ENCODE results near the gene ARL17A.
"Not testable (repeated sequence)": the region's sequence is repeated elsewhere in the genome, so short reads cannot be mapped to it uniquely, and the experiment has no call there.

Gene ARL17A

GRCh38 chr17:46499437-46500139 is 79.9 kb downstream of the ARL17A start:
- not testable (repeated sequence) for H3K4me1 ChIP-seq (ENCODE audit: control insufficient read depth, insufficient read depth, low read length); H3K27ac ChIP-seq (ENCODE audit: low read depth, low read length); H3K4me3 ChIP-seq (ENCODE audit: low read length); H3K36me3 ChIP-seq (ENCODE audit: control insufficient read depth, insufficient read depth, low read length); H3K27me3 ChIP-seq (ENCODE audit: control insufficient read depth, insufficient read depth, low read length); H3K9ac ChIP-seq (ENCODE audit: low read length)

- H3K27me3 ChIP-seq (ENCODE audit: control insufficient read depth, insufficient read depth, low read length); H3K36me3 ChIP-seq (ENCODE audit: control insufficient read depth, insufficient read depth, low read length); H3K27ac ChIP-seq (ENCODE audit: low read depth, low read length); H3K9ac ChIP-seq (ENCODE audit: low read length); H3K4me3 ChIP-seq (ENCODE audit: low read length); H3K4me1 ChIP-seq (ENCODE audit: control insufficient read depth, insufficient read depth, low read length): not testable (repeated sequence)
These were observed 87.5 kb downstream of the ARL17A start for GRCh38 chr17:46492021-46492420.

- H3K36me3 ChIP-seq (ENCODE audit: control insufficient read depth, insufficient read depth, low read length); H3K4me1 ChIP-seq (ENCODE audit: control insufficient read depth, insufficient read depth, low read length); H3K27ac ChIP-seq (ENCODE audit: low read depth, low read length): not testable (repeated sequence)
These were observed 98.2 kb downstream of the ARL17A start for GRCh38 chr17:46481310-46481709.

GRCh38 chr17:46478823-46479222 is 100.7 kb downstream of the ARL17A start:
- H3K36me3 ChIP-seq (ENCODE audit: control insufficient read depth, insufficient read depth, low read length); H3K9ac ChIP-seq (ENCODE audit: low read length); H3K27me3 ChIP-seq (ENCODE audit: control insufficient read depth, insufficient read depth, low read length); H3K27ac ChIP-seq (ENCODE audit: low read depth, low read length); H3K4me1 ChIP-seq (ENCODE audit: control insufficient read depth, insufficient read depth, low read length); H3K4me3 ChIP-seq (ENCODE audit: low read length): not testable (repeated sequence)

More at GRCh38 chr17:46481310-46481709, 98.2 kb downstream of the ARL17A start:
- not testable (repeated sequence) for H3K27me3 ChIP-seq (ENCODE audit: control insufficient read depth, insufficient read depth, low read length); H3K4me3 ChIP-seq (ENCODE audit: low read length); H3K9ac ChIP-seq (ENCODE audit: low read length)

- not testable (repeated sequence) for H3K4me1 ChIP-seq (ENCODE audit: control insufficient read depth, insufficient read depth, low read length); H3K4me3 ChIP-seq (ENCODE audit: low read length); H3K36me3 ChIP-seq (ENCODE audit: control insufficient read depth, insufficient read depth, low read length); H3K9ac ChIP-seq (ENCODE audit: low read length); H3K27me3 ChIP-seq (ENCODE audit: control insufficient read depth, insufficient read depth, low read length); H3K27ac ChIP-seq (ENCODE audit: low read depth, low read length)
These were observed 103.9 kb downstream of the ARL17A start for GRCh38 chr17:46475583-46475982.

GRCh38 chr17:46474489-46474888 is 105.0 kb downstream of the ARL17A start:
- not testable (repeated sequence) for H3K9ac ChIP-seq (ENCODE audit: low read length); H3K4me3 ChIP-seq (ENCODE audit: low read length); H3K36me3 ChIP-seq (ENCODE audit: control insufficient read depth, insufficient read depth, low read length); H3K27ac ChIP-seq (ENCODE audit: low read depth, low read length); H3K27me3 ChIP-seq (ENCODE audit: control insufficient read depth, insufficient read depth, low read length); H3K4me1 ChIP-seq (ENCODE audit: control insufficient read depth, insufficient read depth, low read length)

- H3K36me3 ChIP-seq (ENCODE audit: control insufficient read depth, insufficient read depth, low read length); H3K4me3 ChIP-seq (ENCODE audit: low read length); H3K27ac ChIP-seq (ENCODE audit: low read depth, low read length); H3K27me3 ChIP-seq (ENCODE audit: control insufficient read depth, insufficient read depth, low read length); H3K4me1 ChIP-seq (ENCODE audit: control insufficient read depth, insufficient read depth, low read length); H3K9ac ChIP-seq (ENCODE audit: low read length): not testable (repeated sequence)
These were observed 111.9 kb downstream of the ARL17A start for GRCh38 chr17:46467618-46468017.
